ENCODE measurements around the gene GOLGA8B.
"Not testable (repeated sequence)": the region's sequence is repeated elsewhere in the genome, so short reads cannot be mapped to it uniquely, and the experiment has no call there.

Gene GOLGA8B

DNA sequence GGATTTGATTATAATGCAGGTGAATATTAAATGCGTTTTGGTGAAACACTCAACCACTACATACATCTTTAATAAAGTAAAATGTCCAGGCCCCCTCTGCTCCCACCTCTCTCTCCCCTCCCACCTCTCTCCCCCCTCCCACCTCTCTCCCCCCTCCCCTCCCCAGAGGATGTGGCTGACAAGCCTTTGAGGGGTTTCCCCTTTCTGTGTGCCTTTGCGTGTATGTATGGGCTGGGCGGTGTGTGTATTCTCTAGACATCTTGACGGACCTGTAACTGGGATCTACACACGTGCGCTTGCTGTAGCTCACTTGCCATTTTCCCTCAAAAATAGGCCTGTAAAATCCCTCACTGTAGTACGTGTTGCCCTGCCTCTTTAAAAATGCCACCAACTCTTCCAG is 28.3 kb downstream of the GOLGA8B start:
- not testable (repeated sequence) for DNase-seq

DNA sequence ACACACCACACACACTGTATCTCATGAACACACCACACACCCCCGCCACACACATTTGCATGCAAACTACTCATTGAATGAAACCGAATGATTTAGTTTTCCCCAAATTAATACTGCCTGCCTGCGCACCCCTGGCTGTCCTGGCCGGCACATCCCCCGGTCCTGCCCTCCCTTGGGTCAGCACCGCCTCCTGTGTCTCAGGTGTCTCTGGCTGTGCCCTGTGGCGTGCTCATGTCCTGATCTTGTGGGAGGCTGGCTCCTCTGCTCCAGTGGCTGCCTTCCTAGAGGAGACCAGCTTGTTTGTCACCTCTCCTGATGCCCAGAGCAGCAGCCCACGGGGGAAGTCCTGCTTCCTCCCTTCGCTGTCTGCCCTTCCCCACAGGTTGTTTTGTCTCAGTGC is 28.7 kb downstream of the GOLGA8B start:
- not testable (repeated sequence) for DNase-seq

DNA sequence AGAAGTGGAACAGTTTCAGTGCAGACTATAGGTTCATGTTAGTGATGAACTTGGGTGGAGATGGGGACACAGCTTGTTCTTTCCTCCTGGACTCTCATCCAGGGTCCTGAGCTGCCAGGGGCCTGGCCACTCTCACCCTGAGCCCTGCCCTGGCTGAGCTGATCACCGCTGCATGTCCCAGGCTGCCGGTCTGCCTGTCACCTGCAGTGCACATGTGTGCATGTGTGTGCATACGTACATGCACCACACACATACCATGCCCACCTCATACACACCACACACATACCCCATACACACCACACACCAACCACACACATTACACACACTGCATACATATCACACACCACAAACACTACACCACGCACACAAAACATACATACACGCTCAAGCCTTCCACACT is 29.3 kb downstream of the GOLGA8B start:
- DNase-seq: not testable (repeated sequence)

DNA sequence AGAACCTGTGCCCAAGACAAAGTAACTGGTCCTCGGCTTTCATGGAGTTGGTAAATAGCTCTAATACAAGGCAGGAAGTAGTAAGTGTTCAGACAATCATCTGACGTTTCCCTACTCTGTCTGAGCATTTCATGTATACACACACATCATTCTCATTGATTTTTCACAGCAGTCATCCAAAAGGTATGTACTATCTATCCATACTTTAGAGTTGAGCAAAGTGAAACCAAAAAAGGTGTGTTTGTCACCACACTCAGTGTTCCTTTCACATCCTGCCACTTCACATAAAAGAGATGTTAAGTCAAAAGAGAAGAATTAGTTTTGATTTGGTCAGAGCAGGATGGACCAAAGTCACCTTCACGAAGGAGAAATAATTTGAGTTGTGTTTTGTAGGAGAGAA is 33.3 kb downstream of the GOLGA8B start:
- DNase-seq: not testable (repeated sequence)

DNA sequence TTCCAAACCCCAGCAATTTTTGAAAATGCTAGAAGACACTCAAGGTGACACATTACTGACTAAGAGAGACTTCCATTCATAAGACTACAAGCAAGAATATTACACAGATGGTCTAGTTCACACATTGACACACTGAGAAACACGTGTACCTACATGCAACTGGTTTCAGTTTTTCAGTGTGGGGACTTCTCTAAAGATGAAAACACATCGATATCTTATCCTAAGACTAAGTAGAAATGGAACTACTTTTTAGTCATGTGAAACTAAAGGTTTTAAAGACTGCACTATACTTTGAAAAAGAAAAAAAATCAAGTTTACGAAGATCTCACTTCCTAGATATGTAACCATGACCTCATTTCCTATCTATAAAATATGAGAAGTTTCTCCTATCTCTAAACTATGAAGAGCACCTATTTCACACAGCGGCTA is 34.1 kb downstream of the GOLGA8B start:
- not testable (repeated sequence) for DNase-seq

DNA sequence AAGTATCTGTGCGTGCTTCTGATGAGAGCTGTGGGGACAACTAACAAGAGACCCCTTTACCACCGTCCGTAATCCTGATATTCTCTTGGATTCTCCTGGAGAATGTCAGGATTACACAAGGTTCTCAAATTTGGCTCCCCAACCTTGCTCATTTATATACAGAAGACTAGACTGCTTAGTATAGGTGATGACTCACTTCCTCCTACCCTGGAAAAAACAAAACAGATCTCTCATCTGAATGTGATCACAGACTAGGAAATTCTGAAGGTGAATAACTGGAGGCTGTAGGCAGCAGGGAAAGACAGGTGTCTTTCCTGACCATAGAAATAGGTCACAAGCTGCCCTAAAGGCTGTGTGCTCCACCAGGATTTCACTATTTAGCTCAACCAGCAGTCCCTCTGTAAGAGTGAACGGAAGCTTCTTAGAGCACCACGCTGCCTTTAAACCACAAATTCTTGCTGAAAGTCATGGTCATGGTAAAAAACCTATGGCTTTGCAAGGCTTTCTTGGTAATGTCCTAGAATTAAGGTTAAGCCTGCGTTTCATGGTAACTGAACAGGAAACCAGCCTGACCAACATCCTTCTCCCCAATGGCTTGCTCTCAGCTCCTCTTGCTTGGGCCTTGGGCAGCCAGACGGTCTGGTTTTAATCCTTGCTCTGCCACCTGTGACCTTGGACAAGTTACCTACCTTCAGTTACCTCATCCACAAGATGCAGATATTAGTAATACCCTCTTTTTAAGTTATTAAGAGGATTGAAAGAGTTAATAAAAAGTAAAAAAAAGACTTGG is 39.4 kb downstream of the GOLGA8B start:
- DNase-seq: not testable (repeated sequence)

DNA sequence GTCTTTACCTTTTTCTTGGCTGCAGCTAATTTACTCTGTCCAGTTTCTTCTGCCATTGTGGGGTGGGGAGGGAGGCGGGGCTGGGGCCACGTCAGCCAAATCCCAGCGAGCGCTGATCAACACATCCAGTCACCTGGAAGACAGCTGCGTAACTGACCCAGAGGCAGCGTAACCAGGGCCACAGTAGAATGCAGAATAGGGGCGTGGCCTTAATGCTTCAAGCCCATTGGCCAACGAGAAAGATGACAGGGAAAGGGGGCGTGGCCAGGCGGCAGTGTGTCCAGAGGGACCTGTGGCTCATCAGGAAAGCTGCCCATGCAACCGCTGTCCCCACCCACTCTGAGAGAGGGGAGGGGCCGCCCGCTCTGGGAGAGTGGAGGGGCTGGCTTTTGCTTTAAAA is 47.6 kb downstream of the GOLGA8B start:
- not testable (repeated sequence) for DNase-seq
